GM18909 (cell line): ENCODE measurements around the gene CASZ1.

ENCODE experiments used
- ATAC-seq: cut with Tn5 transposase; IDR thresholded peaks from one replicate; pipeline ENCODE4 v1.9.1; 2021; ENCODE audit warnings: mild to moderate bottlenecking; ENCODE audit not compliant: unreplicated experiment, poor library complexity

The CASZ1 gene

GRCh38 chr1:10678852-10679251 is 117.6 kb downstream of the CASZ1 start:
- no peak for ATAC-seq

- ATAC-seq, result no peak
These were observed 118.0 kb downstream of the CASZ1 start for GRCh38 chr1:10678402-10678801.

GRCh38 chr1:10677491-10678391 is 118.7 kb downstream of the CASZ1 start:
- ATAC-seq, result no peak

- ATAC-seq, result no peak
These were observed 119.5 kb downstream of the CASZ1 start for GRCh38 chr1:10676963-10677362.

GRCh38 chr1:10675813-10676212 is 120.6 kb downstream of the CASZ1 start:
- no peak for ATAC-seq

GRCh38 chr1:10674700-10675609 is 121.5 kb downstream of the CASZ1 start:
- no peak for ATAC-seq

- no peak for ATAC-seq
These were observed 122.2 kb downstream of the CASZ1 start for GRCh38 chr1:10674222-10674621.

- no peak for ATAC-seq
These were observed 123.2 kb downstream of the CASZ1 start for GRCh38 chr1:10673109-10673711.

- no peak for ATAC-seq
These were observed 123.9 kb downstream of the CASZ1 start for GRCh38 chr1:10672343-10673050.

GRCh38 chr1:10671622-10672342 is 124.7 kb downstream of the CASZ1 start:
- ATAC-seq, result no peak

- ATAC-seq, result no peak
These were observed 125.4 kb downstream of the CASZ1 start for GRCh38 chr1:10671090-10671489.

- no peak for ATAC-seq
These were observed 126.3 kb downstream of the CASZ1 start for GRCh38 chr1:10670190-10670589.

- ATAC-seq, result no peak
These were observed 126.9 kb downstream of the CASZ1 start for GRCh38 chr1:10669570-10669969.

GRCh38 chr1:10667861-10668761 is 128.3 kb downstream of the CASZ1 start:
- no peak for ATAC-seq

GRCh38 chr1:10665930-10666850 is 130.3 kb downstream of the CASZ1 start:
- ATAC-seq, result no peak

- no peak for ATAC-seq
These were observed 131.2 kb downstream of the CASZ1 start for GRCh38 chr1:10665226-10665625.

- no peak for ATAC-seq
These were observed 132.2 kb downstream of the CASZ1 start for GRCh38 chr1:10664251-10664650.

- no peak for ATAC-seq
These were observed 132.8 kb downstream of the CASZ1 start for GRCh38 chr1:10663678-10664035.
